ENCODE measurements around the gene VPS26A.

DNA sequence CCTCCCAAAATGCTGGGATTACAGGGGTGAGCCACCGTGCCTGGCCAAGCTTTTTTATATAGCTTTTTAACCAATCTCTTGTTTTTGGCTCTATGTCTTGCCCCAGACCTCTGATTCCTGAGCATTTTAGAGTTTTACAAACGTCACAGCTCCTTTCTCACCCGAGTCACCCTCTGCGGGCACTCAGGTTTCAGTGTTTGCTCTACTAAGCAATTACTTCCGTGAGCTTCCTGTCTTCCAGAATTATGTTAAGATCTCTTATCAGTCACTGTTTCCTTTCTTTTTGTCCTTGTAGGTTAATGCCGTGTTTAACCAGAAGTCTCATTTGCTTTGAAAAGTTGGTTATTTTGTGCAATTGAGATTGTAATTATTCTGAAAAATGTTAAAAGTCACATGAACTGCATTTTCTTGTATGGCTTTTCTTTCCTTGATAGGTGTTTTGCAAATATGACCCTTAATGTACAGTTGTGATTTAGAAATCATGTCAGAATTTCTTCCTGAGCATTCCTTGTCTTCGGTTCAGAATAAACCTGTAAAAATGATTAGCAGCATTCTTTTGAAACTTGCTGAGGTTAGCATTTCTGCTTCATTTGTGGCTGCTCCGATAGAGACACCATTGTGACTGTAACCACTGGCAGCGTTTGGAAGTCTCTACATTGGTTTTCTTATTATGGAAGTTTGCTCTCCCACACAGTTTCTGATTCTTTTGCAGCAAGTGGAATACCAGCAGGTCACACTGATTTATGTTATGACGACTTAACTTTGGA is 91.6 kb downstream of the VPS26A start:
- TF ChIP-seq, protein P1, sequence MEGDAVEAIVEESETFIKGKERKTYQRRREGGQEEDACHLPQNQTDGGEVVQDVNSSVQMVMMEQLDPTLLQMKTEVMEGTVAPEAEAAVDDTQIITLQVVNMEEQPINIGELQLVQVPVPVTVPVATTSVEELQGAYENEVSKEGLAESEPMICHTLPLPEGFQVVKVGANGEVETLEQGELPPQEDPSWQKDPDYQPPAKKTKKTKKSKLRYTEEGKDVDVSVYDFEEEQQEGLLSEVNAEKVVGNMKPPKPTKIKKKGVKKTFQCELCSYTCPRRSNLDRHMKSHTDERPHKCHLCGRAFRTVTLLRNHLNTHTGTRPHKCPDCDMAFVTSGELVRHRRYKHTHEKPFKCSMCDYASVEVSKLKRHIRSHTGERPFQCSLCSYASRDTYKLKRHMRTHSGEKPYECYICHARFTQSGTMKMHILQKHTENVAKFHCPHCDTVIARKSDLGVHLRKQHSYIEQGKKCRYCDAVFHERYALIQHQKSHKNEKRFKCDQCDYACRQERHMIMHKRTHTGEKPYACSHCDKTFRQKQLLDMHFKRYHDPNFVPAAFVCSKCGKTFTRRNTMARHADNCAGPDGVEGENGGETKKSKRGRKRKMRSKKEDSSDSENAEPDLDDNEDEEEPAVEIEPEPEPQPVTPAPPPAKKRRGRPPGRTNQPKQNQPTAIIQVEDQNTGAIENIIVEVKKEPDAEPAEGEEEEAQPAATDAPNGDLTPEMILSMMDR (IDR thresholded peaks at IDR 0.05; ENCODE audit: poor library complexity) = no peak
- TF ChIP-seq EZH2phosphoT487 (IDR thresholded peaks at IDR 0.05; ENCODE audit: low read depth, severe bottlenecking, unreplicated experiment) = no peak

All from hepatocyte (in vitro differentiated cells).